Fibroblast of lung (primary cell): Measurements from ENCODE around the gene PFN3.
"Not testable (repeated sequence)": the region's sequence is repeated elsewhere in the genome, so short reads cannot be mapped to it uniquely, and the experiment has no call there.

Source experiments
- EZH2 ChIP-seq: IDR thresholded peaks from 2 replicates; pipeline ENCODE4 v1.5.1; 2012; ENCODE audit warnings: low read length, control low read depth, mild to moderate bottlenecking; ENCODE audit errors: missing control alignments
- TF ChIP-seq, protein P1 (sequence below), 2 donors: IDR thresholded peaks in 1 of 2; conservative IDR thresholded peaks in 1 of 2; 1 replicate in 1 of 2; 2 replicates in 1 of 2; pipeline ENCODE4 v1.5.1; 2011 to 2012; ENCODE audit warnings: low read length in 2 of 2, control low read depth in 1 of 2, inconsistent platforms in 1 of 2, low read depth in 1 of 2, mild to moderate bottlenecking in 1 of 2

DNA sequence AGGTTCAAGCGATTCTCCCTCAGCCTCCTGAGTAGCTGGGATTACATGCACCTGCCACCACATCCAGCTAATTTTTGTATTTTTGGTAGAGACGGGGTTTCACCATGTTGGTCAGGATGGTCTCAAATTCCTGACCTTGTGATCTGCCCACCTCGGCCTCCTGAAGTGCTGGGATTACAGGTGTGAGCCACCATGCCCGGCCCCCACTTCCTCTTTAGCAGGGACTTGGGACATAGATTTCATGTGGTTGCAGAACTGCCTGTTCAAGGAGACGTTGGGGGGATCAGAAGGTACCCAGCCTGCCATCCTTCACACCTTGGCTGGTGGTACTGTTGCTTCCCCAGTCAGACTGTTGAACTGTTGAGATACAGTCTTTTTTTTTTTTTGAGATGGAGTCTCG is 16.6 kb upstream of the PFN3 start:
- TF ChIP-seq, protein P1, sequence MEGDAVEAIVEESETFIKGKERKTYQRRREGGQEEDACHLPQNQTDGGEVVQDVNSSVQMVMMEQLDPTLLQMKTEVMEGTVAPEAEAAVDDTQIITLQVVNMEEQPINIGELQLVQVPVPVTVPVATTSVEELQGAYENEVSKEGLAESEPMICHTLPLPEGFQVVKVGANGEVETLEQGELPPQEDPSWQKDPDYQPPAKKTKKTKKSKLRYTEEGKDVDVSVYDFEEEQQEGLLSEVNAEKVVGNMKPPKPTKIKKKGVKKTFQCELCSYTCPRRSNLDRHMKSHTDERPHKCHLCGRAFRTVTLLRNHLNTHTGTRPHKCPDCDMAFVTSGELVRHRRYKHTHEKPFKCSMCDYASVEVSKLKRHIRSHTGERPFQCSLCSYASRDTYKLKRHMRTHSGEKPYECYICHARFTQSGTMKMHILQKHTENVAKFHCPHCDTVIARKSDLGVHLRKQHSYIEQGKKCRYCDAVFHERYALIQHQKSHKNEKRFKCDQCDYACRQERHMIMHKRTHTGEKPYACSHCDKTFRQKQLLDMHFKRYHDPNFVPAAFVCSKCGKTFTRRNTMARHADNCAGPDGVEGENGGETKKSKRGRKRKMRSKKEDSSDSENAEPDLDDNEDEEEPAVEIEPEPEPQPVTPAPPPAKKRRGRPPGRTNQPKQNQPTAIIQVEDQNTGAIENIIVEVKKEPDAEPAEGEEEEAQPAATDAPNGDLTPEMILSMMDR (conservative IDR thresholded peaks at IDR 0.05 in 1 of 2, IDR thresholded peaks at IDR 0.05 in 1 of 2; ENCODE audit: low read depth in 1 of 2, low read length in 2 of 2), result not testable (repeated sequence)
- TF ChIP-seq EZH2, result not testable (repeated sequence)
